Panc1 (cell line): ENCODE data around the gene PRTFDC1. TPM values are rescaled to one million over a fixed set of nuclear protein-coding genes. Genes with fewer than 3 reads are reported as not detected.

Source experiments
- ATAC-seq: fragments of 200-7000 bp; cut with Tn5 transposase; 2 replicates; pipeline ENCODE4 v1.9.1; 2020; ENCODE audit warnings: mild to moderate bottlenecking, moderate library complexity
- BruUV-seq: library from RNA; stranded (reverse); fragments of 400-500 nt; replicated peaks from 2 replicates; lab custom pipeline; 2021; lab: Mats Ljungman, UMichigan
- CTCF ChIA-PET: fragments of 300-600 bp; sonication (Branson Sonifier 250); formaldehyde crosslinking; loops from one replicate; lab custom pipeline; 2022; ENCODE audit warnings: antibody characterized with exemption; lab: Charles Lee
- POLR2A ChIA-PET: fragments of 300-600 bp; sonication (Branson Sonifier 250); formaldehyde crosslinking; loops from one replicate; lab custom pipeline; 2022; ENCODE audit warnings: antibody characterized with exemption; lab: Charles Lee
- DNase-seq: peaks from one replicate; pipeline ENCODE4 v3.0.0-alpha.2; 2010; ENCODE audit warnings: low read depth, low spot score
- H3K27ac ChIP-seq: 2 replicates; pipeline ENCODE4 v1.5.1; 2011; ENCODE audit warnings: mild to moderate bottlenecking, low read length, inconsistent platforms
- H3K27me3 ChIP-seq: fragments of 200-500 bp; sonication (Bioruptor generic); 2 replicates; pipeline ENCODE4 v1.6.0; 2014; ENCODE audit warnings: low read length, inconsistent platforms; ENCODE audit not compliant: control insufficient read depth, insufficient read depth
- H3K36me3 ChIP-seq: fragments of 200-500 bp; sonication (Bioruptor generic); 2 replicates; pipeline ENCODE4 v1.5.1; 2014; ENCODE audit warnings: inconsistent platforms, mild to moderate bottlenecking, low read length, moderate library complexity; ENCODE audit not compliant: control insufficient read depth, insufficient read depth
- H3K4me1 ChIP-seq: 2 replicates; pipeline ENCODE4 v1.5.1; 2011; ENCODE audit warnings: inconsistent platforms, mild to moderate bottlenecking, low read length, moderate library complexity; ENCODE audit not compliant: control insufficient read depth, insufficient read depth
- H3K4me3 ChIP-seq, 2 experiments: 2 replicates each; pipeline ENCODE4 v1.5.1; 2011 to 2012; ENCODE audit warnings: low read depth in 2 of 2, low read length in 2 of 2, mild to moderate bottlenecking in 2 of 2, inconsistent platforms in 1 of 2, moderate library complexity in 1 of 2
- H3K9me3 ChIP-seq: fragments of 200-500 bp; sonication (Bioruptor generic); 2 replicates; pipeline ENCODE4 v1.5.1; 2014; ENCODE audit warnings: low read depth, mild to moderate bottlenecking, inconsistent platforms, low read length, moderate library complexity; ENCODE audit not compliant: control insufficient read depth, insufficient read depth
- POLR2AphosphoS5 ChIP-seq: IDR thresholded peaks from 2 replicates; pipeline ENCODE4 v1.6.1; 2012; ENCODE audit warnings: mild to moderate bottlenecking, low read depth, low read length, moderate library complexity
- SIN3A ChIP-seq: IDR thresholded peaks from 2 replicates; pipeline ENCODE4 v1.6.1; 2012; ENCODE audit warnings: low read depth, mild to moderate bottlenecking, low read length, moderate library complexity, borderline replicate concordance; ENCODE audit not compliant: insufficient read depth
- TCF7L2 ChIP-seq: IDR thresholded peaks from 2 replicates; pipeline ENCODE4 v1.6.1; 2011; ENCODE audit warnings: mild to moderate bottlenecking, low read depth, low read length, inconsistent platforms
- in situ Hi-C: cut with HindIII; loops from 2 replicates; pipeline ENCODE4 v1.10.0; 2016; ENCODE audit warnings: low sequenced_read_pairs, low pct_unique_long_range_greater_than_20kb
- intact Hi-C: fragments of 100-400 bp; cut with micrococcal nuclease; formaldehyde crosslinking; loops from one replicate; pipeline ENCODE4 v1.10.0; 2022; ENCODE audit not compliant: unreplicated experiment
- total RNA-seq: library from RNA; stranded (reverse); gene quantifications from one replicate; pipeline ENCODE4 v1.2.1, GENCODE V29; 2021; ENCODE audit not compliant: unreplicated experiment
- TF ChIP-seq, protein P1 (sequence below): fragments of 450-650 bp; IDR thresholded peaks from 2 replicates; pipeline ENCODE4 v1.5.1; 2017; ENCODE audit warnings: mild to moderate bottlenecking
- TF ChIP-seq, protein P2 (sequence below), 2 experiments: IDR thresholded peaks; 2 replicates each; pipeline ENCODE4 v1.6.1; 2011 to 2012; ENCODE audit warnings: low read depth in 2 of 2, control low read depth in 1 of 2, low read length in 1 of 2, mild to moderate bottlenecking in 1 of 2, moderate library complexity in 1 of 2; ENCODE audit not compliant: insufficient read depth in 1 of 2

The PRTFDC1 gene
- total RNA-seq, 1 experiment from 2014 or later: 3.0 TPM

DNA sequence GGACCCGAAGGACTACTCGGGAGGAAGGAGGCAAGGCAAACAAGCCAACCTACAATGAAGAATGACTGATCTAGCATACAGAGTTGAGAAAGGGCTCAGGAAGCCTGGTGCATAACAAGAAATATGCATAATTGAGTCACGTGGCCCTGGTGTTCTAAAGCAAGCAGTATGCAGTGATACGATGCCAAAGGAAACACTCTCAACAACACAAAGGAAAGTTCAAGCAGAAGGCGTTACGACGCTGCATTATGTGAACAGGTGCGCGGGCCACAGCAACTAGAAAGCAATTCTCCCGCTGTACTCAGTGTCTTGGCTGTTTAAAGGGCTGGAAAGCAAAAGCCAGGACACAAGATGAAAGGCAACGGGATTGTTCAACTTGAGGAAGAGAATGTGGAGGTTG, 100.8 kb downstream of the PRTFDC1 start:
- intact Hi-C loops: no loop called here

GRCh38 chr10:24850727-24851296, 101.6 kb downstream of the PRTFDC1 start:
- intact Hi-C loops: no loop called here
- DNase-seq (no peak), ATAC-seq (no peak)
- Histone ChIP-seq H3K36me3 (no peaks in the 10 kb centered on the region), H3K27me3 (no peaks in the 10 kb centered on the region), H3K27ac (no peak overlapping the region), H3K4me1 (peaks cover 8% of the 10 kb centered on the region), H3K9me3 (no peaks in the 10 kb centered on the region), H3K4me3 (no peak overlapping the region)
- in situ Hi-C loops: no loop called here
- CTCF ChIA-PET: no interaction called here
- no peak for TF ChIP-seq TCF7L2
- TF ChIP-seq SIN3A: no peak
- TF ChIP-seq, protein P1, sequence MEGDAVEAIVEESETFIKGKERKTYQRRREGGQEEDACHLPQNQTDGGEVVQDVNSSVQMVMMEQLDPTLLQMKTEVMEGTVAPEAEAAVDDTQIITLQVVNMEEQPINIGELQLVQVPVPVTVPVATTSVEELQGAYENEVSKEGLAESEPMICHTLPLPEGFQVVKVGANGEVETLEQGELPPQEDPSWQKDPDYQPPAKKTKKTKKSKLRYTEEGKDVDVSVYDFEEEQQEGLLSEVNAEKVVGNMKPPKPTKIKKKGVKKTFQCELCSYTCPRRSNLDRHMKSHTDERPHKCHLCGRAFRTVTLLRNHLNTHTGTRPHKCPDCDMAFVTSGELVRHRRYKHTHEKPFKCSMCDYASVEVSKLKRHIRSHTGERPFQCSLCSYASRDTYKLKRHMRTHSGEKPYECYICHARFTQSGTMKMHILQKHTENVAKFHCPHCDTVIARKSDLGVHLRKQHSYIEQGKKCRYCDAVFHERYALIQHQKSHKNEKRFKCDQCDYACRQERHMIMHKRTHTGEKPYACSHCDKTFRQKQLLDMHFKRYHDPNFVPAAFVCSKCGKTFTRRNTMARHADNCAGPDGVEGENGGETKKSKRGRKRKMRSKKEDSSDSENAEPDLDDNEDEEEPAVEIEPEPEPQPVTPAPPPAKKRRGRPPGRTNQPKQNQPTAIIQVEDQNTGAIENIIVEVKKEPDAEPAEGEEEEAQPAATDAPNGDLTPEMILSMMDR: no peak
- no peak for TF ChIP-seq POLR2AphosphoS5
- TF ChIP-seq, protein P2, sequence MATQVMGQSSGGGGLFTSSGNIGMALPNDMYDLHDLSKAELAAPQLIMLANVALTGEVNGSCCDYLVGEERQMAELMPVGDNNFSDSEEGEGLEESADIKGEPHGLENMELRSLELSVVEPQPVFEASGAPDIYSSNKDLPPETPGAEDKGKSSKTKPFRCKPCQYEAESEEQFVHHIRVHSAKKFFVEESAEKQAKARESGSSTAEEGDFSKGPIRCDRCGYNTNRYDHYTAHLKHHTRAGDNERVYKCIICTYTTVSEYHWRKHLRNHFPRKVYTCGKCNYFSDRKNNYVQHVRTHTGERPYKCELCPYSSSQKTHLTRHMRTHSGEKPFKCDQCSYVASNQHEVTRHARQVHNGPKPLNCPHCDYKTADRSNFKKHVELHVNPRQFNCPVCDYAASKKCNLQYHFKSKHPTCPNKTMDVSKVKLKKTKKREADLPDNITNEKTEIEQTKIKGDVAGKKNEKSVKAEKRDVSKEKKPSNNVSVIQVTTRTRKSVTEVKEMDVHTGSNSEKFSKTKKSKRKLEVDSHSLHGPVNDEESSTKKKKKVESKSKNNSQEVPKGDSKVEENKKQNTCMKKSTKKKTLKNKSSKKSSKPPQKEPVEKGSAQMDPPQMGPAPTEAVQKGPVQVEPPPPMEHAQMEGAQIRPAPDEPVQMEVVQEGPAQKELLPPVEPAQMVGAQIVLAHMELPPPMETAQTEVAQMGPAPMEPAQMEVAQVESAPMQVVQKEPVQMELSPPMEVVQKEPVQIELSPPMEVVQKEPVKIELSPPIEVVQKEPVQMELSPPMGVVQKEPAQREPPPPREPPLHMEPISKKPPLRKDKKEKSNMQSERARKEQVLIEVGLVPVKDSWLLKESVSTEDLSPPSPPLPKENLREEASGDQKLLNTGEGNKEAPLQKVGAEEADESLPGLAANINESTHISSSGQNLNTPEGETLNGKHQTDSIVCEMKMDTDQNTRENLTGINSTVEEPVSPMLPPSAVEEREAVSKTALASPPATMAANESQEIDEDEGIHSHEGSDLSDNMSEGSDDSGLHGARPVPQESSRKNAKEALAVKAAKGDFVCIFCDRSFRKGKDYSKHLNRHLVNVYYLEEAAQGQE (IDR thresholded peaks at IDR 0.05; ENCODE audit: insufficient read depth in 1 of 2, low read depth in 2 of 2, low read length in 1 of 2): no peak
- no TSS peak for BruUV-seq
- POLR2A ChIA-PET: no interaction called here

More for the DNA sequence above, 100.8 kb downstream of the PRTFDC1 start:
- H3K4me3 ChIP-seq: no peak overlapping the region
- TF ChIP-seq TCF7L2 (no peak), POLR2AphosphoS5 (no peak), SIN3A (no peak)
- TF ChIP-seq, protein P2 (IDR thresholded peaks at IDR 0.05; ENCODE audit: insufficient read depth in 1 of 2, low read depth in 2 of 2, low read length in 1 of 2): no peak
- TF ChIP-seq, protein P1: no peak
- no peaks in the 10 kb centered on the region for H3K9me3 ChIP-seq
- no peak for ATAC-seq
- in situ Hi-C loops: no loop called here
- no TSS peak for BruUV-seq
- H3K36me3 ChIP-seq: no peaks in the 10 kb centered on the region
- H3K4me1 ChIP-seq: peaks cover 8% of the 10 kb centered on the region
- CTCF ChIA-PET: no interaction called here
- no peaks in the 10 kb centered on the region for H3K27me3 ChIP-seq
- no peak for DNase-seq
- no peak overlapping the region for H3K27ac ChIP-seq
- POLR2A ChIA-PET: no interaction called here
